Neural crest cell (in vitro differentiated cells): ENCODE data around the gene F8A3. TPM values are rescaled to one million over a fixed set of nuclear protein-coding genes. Genes with fewer than 3 reads are reported as not detected.
"Not testable (repeated sequence)": the region's sequence is repeated elsewhere in the genome, so short reads cannot be mapped to it uniquely, and the experiment has no call there.

ENCODE experiments used
- DNase-seq: peaks from one replicate; pipeline ENCODE4 v3.0.0; 2021; ENCODE audit warnings: low read depth, mixed read lengths, low spot score
- H3K27ac Mint-ChIP-seq: one replicate; pipeline ENCODE4 v1.8.0; 2021; ENCODE audit warnings: mild to moderate bottlenecking, mixed read lengths; ENCODE audit not compliant: unreplicated experiment
- H3K27me3 Mint-ChIP-seq: 2 replicates; pipeline ENCODE4 v1.8.0; 2021; ENCODE audit warnings: low read depth, mild to moderate bottlenecking, mixed read lengths
- H3K36me3 Mint-ChIP-seq: 2 replicates; pipeline ENCODE4 v1.8.0; 2021; ENCODE audit warnings: low read depth, mild to moderate bottlenecking, mixed read lengths
- H3K4me1 Mint-ChIP-seq: 2 replicates; pipeline ENCODE4 v1.8.0; 2021; ENCODE audit warnings: mixed read lengths
- H3K4me3 Mint-ChIP-seq: one replicate; pipeline ENCODE4 v1.8.0; 2021; ENCODE audit warnings: mild to moderate bottlenecking, mixed read lengths
- H3K9me3 Mint-ChIP-seq: 2 replicates; pipeline ENCODE4 v1.8.0; 2021; ENCODE audit warnings: mixed read lengths
- CTCF ChIP-seq: fragments of 200-600 bp; sonication (generic); conservative IDR thresholded peaks from 2 replicates; pipeline ENCODE4 v1.5.0; 2021; ENCODE audit warnings: antibody characterized with exemption, mild to moderate bottlenecking
- long read RNA-seq: library from polyadenylated mRNA; unstranded; transcript quantifications from one replicate; pipeline ENCODE4 v2.0.0, GENCODE V29; 2020
- total RNA-seq: library from RNA; stranded (reverse); gene quantifications from 2 replicates; pipeline ENCODE4 v1.2.1, GENCODE V29; 2021

F8A3 gene
- total RNA-seq, result 4.3 and 5.2 TPM in 2 replicates
- long read RNA-seq, result 0 reads

GRCh38 chrX:155458471-155458870 is at the start of gene F8A3:
F8A3 (minus strand) TSS chrX:155458620; CDS start chrX:155458600, 20 bp downstream.
- not testable (repeated sequence) for H3K27me3 Mint-ChIP-seq, H3K27ac Mint-ChIP-seq, H3K9me3 Mint-ChIP-seq, H3K4me1 Mint-ChIP-seq, H3K36me3 Mint-ChIP-seq, H3K4me3 Mint-ChIP-seq, DNase-seq

GRCh38 chrX:155505296-155505695 is 46.9 kb upstream of the F8A3 start:
- Mint-ChIP-seq H3K9me3 (peaks cover 5% of the 10 kb centered on the region), H3K36me3 (peaks cover 21% of the 10 kb centered on the region), H3K27ac (no peak overlapping the region), H3K4me1 (no peaks in the 10 kb centered on the region), H3K27me3 (no peaks in the 10 kb centered on the region), H3K4me3 (no peak overlapping the region)
- no peak for DNase-seq
- no peak for TF ChIP-seq CTCF

- not testable (repeated sequence) for H3K9me3 Mint-ChIP-seq, H3K4me3 Mint-ChIP-seq, H3K4me1 Mint-ChIP-seq, DNase-seq, H3K36me3 Mint-ChIP-seq, H3K27ac Mint-ChIP-seq, H3K27me3 Mint-ChIP-seq
These were observed 36.7 kb upstream of the F8A3 start for GRCh38 chrX:155495134-155495533.

DNA sequence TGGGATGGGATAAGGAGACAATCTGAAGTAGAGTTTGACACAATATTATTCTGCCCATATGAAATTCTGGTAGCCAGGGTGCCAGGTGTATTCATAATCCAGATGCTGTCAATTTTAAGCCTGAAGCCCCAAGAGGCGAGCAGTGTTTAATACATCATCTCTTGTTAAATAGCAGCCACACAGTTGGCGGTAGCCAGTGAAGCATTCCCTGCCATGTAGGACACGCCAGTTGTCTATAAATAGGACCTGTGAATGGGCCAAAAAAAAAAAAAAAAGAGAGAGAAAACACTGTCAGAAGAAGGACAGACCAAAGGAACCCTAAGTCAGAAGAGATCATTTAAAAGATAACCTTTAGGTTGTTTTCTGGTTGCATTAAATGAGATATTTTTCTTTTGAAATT is 33.0 kb upstream of the F8A3 start:
- not testable (repeated sequence) for H3K4me3 Mint-ChIP-seq, H3K27ac Mint-ChIP-seq, H3K9me3 Mint-ChIP-seq, H3K36me3 Mint-ChIP-seq, DNase-seq, H3K27me3 Mint-ChIP-seq, H3K4me1 Mint-ChIP-seq

- not testable (repeated sequence) for H3K36me3 Mint-ChIP-seq, DNase-seq, H3K4me3 Mint-ChIP-seq, H3K27ac Mint-ChIP-seq, H3K9me3 Mint-ChIP-seq, H3K4me1 Mint-ChIP-seq, H3K27me3 Mint-ChIP-seq
These were observed 18.7 kb upstream of the F8A3 start for GRCh38 chrX:155477136-155477535.

GRCh38 chrX:155466269-155466938 is 8.0 kb upstream of the F8A3 start:
- not testable (repeated sequence) for H3K27me3 Mint-ChIP-seq, H3K27ac Mint-ChIP-seq, DNase-seq, H3K9me3 Mint-ChIP-seq, H3K36me3 Mint-ChIP-seq, H3K4me1 Mint-ChIP-seq, H3K4me3 Mint-ChIP-seq

GRCh38 chrX:155460501-155460900 is 2.1 kb upstream of the F8A3 start:
- not testable (repeated sequence) for H3K27me3 Mint-ChIP-seq, H3K36me3 Mint-ChIP-seq, DNase-seq, H3K4me1 Mint-ChIP-seq, H3K4me3 Mint-ChIP-seq, H3K9me3 Mint-ChIP-seq, H3K27ac Mint-ChIP-seq

DNA sequence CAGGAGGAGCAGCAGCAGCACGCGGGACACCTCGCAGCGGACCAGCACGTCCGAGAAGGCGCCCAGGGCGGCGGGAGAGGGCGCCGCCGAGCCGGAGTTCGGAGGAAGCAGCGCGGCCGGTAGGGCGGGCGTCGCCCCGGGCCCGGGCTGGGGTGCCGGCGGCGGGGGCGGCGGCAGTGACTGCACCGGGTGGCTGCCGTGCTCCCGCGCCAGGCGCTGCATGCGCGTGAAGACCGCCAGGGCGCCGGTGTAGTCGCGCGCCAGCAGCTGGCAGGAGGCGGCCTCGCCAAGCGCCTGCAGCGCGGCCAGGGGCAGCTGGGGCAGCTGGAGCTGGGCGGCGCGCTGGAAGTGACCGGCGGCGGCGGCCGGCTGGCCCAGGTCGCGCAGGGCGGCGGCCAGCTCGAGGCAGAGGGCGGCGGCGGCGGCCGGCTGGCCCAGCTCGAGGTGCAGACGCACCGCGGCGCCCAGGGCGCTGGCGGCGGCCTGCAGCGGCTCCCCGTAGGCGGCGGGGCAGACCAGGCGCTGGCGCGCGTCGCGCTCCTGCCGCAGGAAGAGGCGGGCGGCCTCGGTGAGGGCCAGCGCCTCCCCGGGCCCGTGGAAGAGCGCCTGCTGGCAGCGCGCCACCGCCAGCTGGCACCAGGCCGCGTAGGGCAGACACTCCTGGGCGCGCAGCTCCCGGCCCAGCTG is 516 bp downstream of the F8A3 start:
- DNase-seq, H3K9me3 Mint-ChIP-seq, H3K4me3 Mint-ChIP-seq, H3K27ac Mint-ChIP-seq, H3K36me3 Mint-ChIP-seq, H3K27me3 Mint-ChIP-seq, H3K4me1 Mint-ChIP-seq: not testable (repeated sequence)

DNA sequence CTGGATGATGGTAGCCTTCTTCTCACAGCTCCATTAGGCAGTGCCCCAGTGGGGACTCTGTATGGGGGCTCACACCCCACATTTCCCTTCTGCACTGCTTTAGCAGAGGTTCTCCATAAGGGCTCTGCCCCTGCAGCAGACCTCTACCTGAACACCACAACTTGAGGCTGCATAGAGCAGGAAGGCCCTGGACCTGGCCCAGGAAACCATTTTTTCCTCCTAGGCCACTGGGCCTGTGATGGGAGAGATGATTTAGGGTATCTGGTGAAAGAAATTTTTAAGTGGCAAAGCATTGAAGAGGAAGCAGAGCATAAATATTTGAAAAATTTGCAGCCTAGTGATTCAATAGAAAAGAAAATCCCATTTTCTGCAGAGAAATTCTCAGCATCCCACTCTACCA is 17.3 kb downstream of the F8A3 start:
- TF ChIP-seq CTCF, result no peak
- no peak for DNase-seq
- H3K27ac Mint-ChIP-seq, result no peak overlapping the region
- H3K4me3 Mint-ChIP-seq, result no peak overlapping the region
- no peaks in the 10 kb centered on the region for H3K4me1 Mint-ChIP-seq
- peaks cover 26% of the 10 kb centered on the region for H3K9me3 Mint-ChIP-seq
- peaks cover 31% of the 10 kb centered on the region for H3K36me3 Mint-ChIP-seq
- H3K27me3 Mint-ChIP-seq, result no peaks in the 10 kb centered on the region
